Transverse colon (tissue), 3 donors: ENCODE data around the gene HHEX.

Experiments
- POLR2A ChIP-seq: fragments of 450-650 bp; IDR thresholded peaks from one replicate; pipeline ENCODE4 v1.6.1; 2016; ENCODE audit warnings: antibody characterized with exemption, mild to moderate bottlenecking, moderate library complexity
- TF ChIP-seq, protein P1 (sequence below), 5 experiments: fragments of 200-600 bp in 3 of 5; fragments of 450-650 bp in 2 of 5; sonication (generic) in 3 of 5; IDR thresholded peaks; 1 replicate in 2 of 5; 2 replicates in 3 of 5; pipeline ENCODE4 v1.5.1; 2016 to 2017; ENCODE audit warnings: antibody characterized with exemption in 5 of 5, inconsistent platforms in 3 of 5, mild to moderate bottlenecking in 2 of 5, moderate library complexity in 1 of 5

- TF ChIP-seq, protein P1, sequence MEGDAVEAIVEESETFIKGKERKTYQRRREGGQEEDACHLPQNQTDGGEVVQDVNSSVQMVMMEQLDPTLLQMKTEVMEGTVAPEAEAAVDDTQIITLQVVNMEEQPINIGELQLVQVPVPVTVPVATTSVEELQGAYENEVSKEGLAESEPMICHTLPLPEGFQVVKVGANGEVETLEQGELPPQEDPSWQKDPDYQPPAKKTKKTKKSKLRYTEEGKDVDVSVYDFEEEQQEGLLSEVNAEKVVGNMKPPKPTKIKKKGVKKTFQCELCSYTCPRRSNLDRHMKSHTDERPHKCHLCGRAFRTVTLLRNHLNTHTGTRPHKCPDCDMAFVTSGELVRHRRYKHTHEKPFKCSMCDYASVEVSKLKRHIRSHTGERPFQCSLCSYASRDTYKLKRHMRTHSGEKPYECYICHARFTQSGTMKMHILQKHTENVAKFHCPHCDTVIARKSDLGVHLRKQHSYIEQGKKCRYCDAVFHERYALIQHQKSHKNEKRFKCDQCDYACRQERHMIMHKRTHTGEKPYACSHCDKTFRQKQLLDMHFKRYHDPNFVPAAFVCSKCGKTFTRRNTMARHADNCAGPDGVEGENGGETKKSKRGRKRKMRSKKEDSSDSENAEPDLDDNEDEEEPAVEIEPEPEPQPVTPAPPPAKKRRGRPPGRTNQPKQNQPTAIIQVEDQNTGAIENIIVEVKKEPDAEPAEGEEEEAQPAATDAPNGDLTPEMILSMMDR (IDR thresholded peaks at IDR 0.05), result no peak
- TF ChIP-seq POLR2A, result no peak
Measured at GRCh38 chr10:92693534-92693893, 3.8 kb downstream of the HHEX start.
